ENCODE measurements around the gene PPP1R12B.
"Not testable (repeated sequence)": the region's sequence is repeated elsewhere in the genome, so short reads cannot be mapped to it uniquely, and the experiment has no call there.

PPP1R12B gene

GRCh38 chr1:202483362-202483761 lies 134.9 kb downstream of the PPP1R12B start:
- not testable (repeated sequence) for DNase-seq (ENCODE audit: low read depth in 2 of 2)

- DNase-seq (ENCODE audit: low read depth in 2 of 2): not testable (repeated sequence)
Observed at GRCh38 chr1:202484032-202484431, 135.5 kb downstream of the PPP1R12B start.

- not testable (repeated sequence) for DNase-seq (ENCODE audit: low read depth in 2 of 2)
Observed at GRCh38 chr1:202484820-202485219, 136.3 kb downstream of the PPP1R12B start.

- peak in 1 of 2 donors; percentile 2 for DNase-seq (ENCODE audit: low read depth in 2 of 2)
Observed at GRCh38 chr1:202488178-202488649, 139.7 kb downstream of the PPP1R12B start.

GRCh38 chr1:202489101-202489500 lies 140.6 kb downstream of the PPP1R12B start:
- not testable (repeated sequence) for DNase-seq (ENCODE audit: low read depth in 2 of 2)

GRCh38 chr1:202493112-202493511 lies 144.6 kb downstream of the PPP1R12B start:
- not testable (repeated sequence) for DNase-seq (ENCODE audit: low read depth in 2 of 2)

GRCh38 chr1:202498542-202498941 lies 150.0 kb downstream of the PPP1R12B start:
- no peak for DNase-seq (ENCODE audit: low read depth in 2 of 2)

- DNase-seq (ENCODE audit: low read depth in 2 of 2): not testable (repeated sequence)
Observed at GRCh38 chr1:202499997-202500396, 151.5 kb downstream of the PPP1R12B start.

GRCh38 chr1:202501281-202501680 lies 152.8 kb downstream of the PPP1R12B start:
- DNase-seq (ENCODE audit: low read depth in 2 of 2): no peak

GRCh38 chr1:202505356-202505755 lies 156.9 kb downstream of the PPP1R12B start:
- DNase-seq (ENCODE audit: low read depth in 2 of 2): no peak

- DNase-seq (ENCODE audit: low read depth in 2 of 2): not testable (repeated sequence)
Observed at GRCh38 chr1:202505880-202506575, 157.5 kb downstream of the PPP1R12B start.

GRCh38 chr1:202508863-202509262 lies 160.4 kb downstream of the PPP1R12B start:
- not testable (repeated sequence) for DNase-seq (ENCODE audit: low read depth in 2 of 2)

- DNase-seq (ENCODE audit: low read depth in 2 of 2): not testable (repeated sequence)
Observed at GRCh38 chr1:202513875-202514274, 165.4 kb downstream of the PPP1R12B start.

GRCh38 chr1:202516434-202516877 lies 168.0 kb downstream of the PPP1R12B start:
- DNase-seq (ENCODE audit: low read depth in 2 of 2): no peak

GRCh38 chr1:202517146-202517545 lies 168.6 kb downstream of the PPP1R12B start:
- not testable (repeated sequence) for DNase-seq (ENCODE audit: low read depth in 2 of 2)

- DNase-seq (ENCODE audit: low read depth in 2 of 2): not testable (repeated sequence)
Observed at GRCh38 chr1:202518180-202518579, 169.7 kb downstream of the PPP1R12B start.

GRCh38 chr1:202518905-202519304 lies 170.4 kb downstream of the PPP1R12B start:
- DNase-seq (ENCODE audit: low read depth in 2 of 2): not testable (repeated sequence)

- not testable (repeated sequence) for DNase-seq (ENCODE audit: low read depth in 2 of 2)
Observed at GRCh38 chr1:202520129-202520856, 171.8 kb downstream of the PPP1R12B start.

- DNase-seq (ENCODE audit: low read depth in 2 of 2): not testable (repeated sequence)
Observed at GRCh38 chr1:202520857-202521216, 172.3 kb downstream of the PPP1R12B start.

GRCh38 chr1:202521484-202521883 lies 173.0 kb downstream of the PPP1R12B start:
- not testable (repeated sequence) for DNase-seq (ENCODE audit: low read depth in 2 of 2)

- no peak for DNase-seq (ENCODE audit: low read depth in 2 of 2)
Observed at GRCh38 chr1:202521886-202522285, 173.4 kb downstream of the PPP1R12B start.

- not testable (repeated sequence) for DNase-seq (ENCODE audit: low read depth in 2 of 2)
Observed at GRCh38 chr1:202526056-202526455, 177.6 kb downstream of the PPP1R12B start.
